Trophoblast cell (in vitro differentiated cells and primary cell): ENCODE data around the gene TEK.

ENCODE experiments used
- DNase-seq, 2 donors: peaks; one replicate each; pipeline ENCODE4 v3.0.0-alpha.2; 2016
- H2AFZ ChIP-seq: 2 replicates; pipeline ENCODE4 v1.6.1; 2013; ENCODE audit warnings: low read length, moderate library complexity, mild to moderate bottlenecking; ENCODE audit not compliant: insufficient read depth, poor library complexity
- H2AK5ac ChIP-seq: 2 replicates; pipeline ENCODE4 v1.6.1; 2013; ENCODE audit warnings: mild to moderate bottlenecking, low read length
- H2BK120ac ChIP-seq: 2 replicates; pipeline ENCODE4 v1.6.1; 2013; ENCODE audit warnings: low read length, mild to moderate bottlenecking, moderate library complexity; ENCODE audit not compliant: insufficient read depth, poor library complexity
- H2BK12ac ChIP-seq: 2 replicates; pipeline ENCODE4 v1.6.1; 2013; ENCODE audit warnings: mild to moderate bottlenecking, low read length, moderate library complexity
- H2BK5ac ChIP-seq: 2 replicates; pipeline ENCODE4 v1.6.1; 2013; ENCODE audit warnings: low read length, low read depth, moderate library complexity, mild to moderate bottlenecking; ENCODE audit not compliant: poor library complexity
- H3K14ac ChIP-seq: 2 replicates; pipeline ENCODE4 v1.6.1; 2013; ENCODE audit warnings: mild to moderate bottlenecking, low read length
- H3K18ac ChIP-seq: 2 replicates; pipeline ENCODE4 v1.6.1; 2013; ENCODE audit warnings: mild to moderate bottlenecking, low read length
- H3K23ac ChIP-seq: 2 replicates; pipeline ENCODE4 v1.6.1; 2013; ENCODE audit warnings: low read length
- H3K27ac ChIP-seq: 2 replicates; pipeline ENCODE4 v1.5.1; 2013; ENCODE audit warnings: low read depth, mild to moderate bottlenecking, inconsistent platforms, low read length, moderate library complexity
- H3K27me3 ChIP-seq: 2 replicates; pipeline ENCODE4 v1.6.1; 2013; ENCODE audit warnings: inconsistent platforms, mild to moderate bottlenecking, low read length, moderate library complexity; ENCODE audit not compliant: insufficient read depth
- H3K36me3 ChIP-seq, 2 experiments: 1 replicate in 1 of 2; 2 replicates in 1 of 2; pipeline ENCODE4 v1.6.1; 2013; ENCODE audit warnings: low read length in 2 of 2, mild to moderate bottlenecking in 2 of 2, moderate library complexity in 1 of 2; ENCODE audit not compliant: insufficient read depth in 2 of 2, control insufficient read depth in 1 of 2
- H3K4ac ChIP-seq: 2 replicates; pipeline ENCODE4 v1.6.1; 2013; ENCODE audit warnings: low read depth, mild to moderate bottlenecking, low read length, moderate library complexity
- H3K4me1 ChIP-seq, 2 experiments: 1 replicate in 1 of 2; 2 replicates in 1 of 2; pipeline ENCODE4 v1.6.1; 2013; ENCODE audit warnings: low read length in 2 of 2, mild to moderate bottlenecking in 2 of 2, moderate library complexity in 1 of 2; ENCODE audit not compliant: insufficient read depth in 2 of 2, control insufficient read depth in 1 of 2
- H3K4me2 ChIP-seq: 2 replicates; pipeline ENCODE4 v1.6.1; 2013; ENCODE audit warnings: inconsistent platforms, mild to moderate bottlenecking, low read length, moderate library complexity
- H3K4me3 ChIP-seq: 2 replicates; pipeline ENCODE4 v1.5.1; 2013; ENCODE audit warnings: mild to moderate bottlenecking, low read depth, low read length, inconsistent platforms
- H3K79me1 ChIP-seq: one replicate; pipeline ENCODE4 v1.6.1; 2013; ENCODE audit warnings: low read length
- H3K79me2 ChIP-seq: 2 replicates; pipeline ENCODE4 v1.6.1; 2013; ENCODE audit warnings: low read length, mild to moderate bottlenecking; ENCODE audit not compliant: control insufficient read depth, insufficient read depth, poor library complexity
- H3K9ac ChIP-seq: 2 replicates; pipeline ENCODE4 v1.6.1; 2013; ENCODE audit warnings: mild to moderate bottlenecking, low read length
- H3K9me3 ChIP-seq: 2 replicates; pipeline ENCODE4 v1.6.1; 2013; ENCODE audit warnings: low read depth, mild to moderate bottlenecking, control low read depth, inconsistent platforms, low read length; ENCODE audit not compliant: insufficient read depth
- H4K12ac ChIP-seq: 2 replicates; pipeline ENCODE4 v1.6.1; 2013; ENCODE audit warnings: low read depth, mild to moderate bottlenecking, low read length, moderate library complexity
- H4K8ac ChIP-seq: 2 replicates; pipeline ENCODE4 v1.6.1; 2013; ENCODE audit warnings: low read depth, mild to moderate bottlenecking, low read length, moderate library complexity
- H4K91ac ChIP-seq: one replicate; pipeline ENCODE4 v1.6.1; 2013; ENCODE audit warnings: low read depth, mild to moderate bottlenecking, low read length, moderate library complexity
- WGBS: extraction: QIAGEN DNeasy Blood & Tissue Kit; methylation state at CpG from one replicate; pipeline ENCODE4 v1.1.7; 2013; ENCODE audit warnings: missing lambda C conversion rate; ENCODE audit not compliant: insufficient read length, insufficient coverage; ENCODE audit errors: extremely low coverage; 5-methylcytosine and 5-hydroxymethylcytosine counted together

Gene TEK

DNA sequence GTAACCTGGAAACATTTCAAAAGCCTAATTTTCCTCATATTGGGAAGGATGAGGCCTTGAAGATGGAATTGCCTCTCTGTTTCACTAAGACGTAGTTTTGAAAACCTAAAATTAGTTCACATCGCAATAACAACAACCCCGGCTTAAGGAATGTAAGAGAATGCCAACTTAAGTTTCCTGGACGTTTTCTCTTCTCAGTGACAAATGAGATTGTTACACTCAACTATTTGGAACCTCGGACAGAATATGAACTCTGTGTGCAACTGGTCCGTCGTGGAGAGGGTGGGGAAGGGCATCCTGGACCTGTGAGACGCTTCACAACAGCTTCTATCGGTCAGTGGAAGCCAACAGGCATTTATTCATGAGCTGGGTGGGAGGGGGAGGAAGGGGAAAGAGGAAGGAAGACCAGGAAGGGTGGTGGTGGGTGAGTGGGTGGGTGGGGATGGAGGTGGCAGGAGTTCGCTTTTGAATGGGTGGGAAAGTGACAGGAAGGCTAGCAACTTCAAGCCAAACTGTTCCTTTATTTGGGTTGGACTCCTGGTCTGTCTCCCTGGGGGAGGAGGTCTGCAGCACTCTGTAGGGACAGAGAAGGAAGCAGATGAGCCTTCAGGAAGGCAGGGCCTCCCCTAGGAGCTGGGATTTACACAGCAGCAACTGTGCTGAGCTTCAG is 83.4 kb downstream of the TEK start:
- H3K9ac ChIP-seq = no peak overlapping the region
- no peaks in the 10 kb centered on the region for H3K4me1 ChIP-seq
- H2BK120ac ChIP-seq = no peak overlapping the region
- H3K27ac ChIP-seq = no peak overlapping the region
- H3K23ac ChIP-seq = no peak overlapping the region
- no peak overlapping the region for H3K4me2 ChIP-seq
- H3K79me1 ChIP-seq = no peaks in the 10 kb centered on the region
- no peak overlapping the region for H3K14ac ChIP-seq
- no peak overlapping the region for H2BK12ac ChIP-seq
- H3K27me3 ChIP-seq = no peaks in the 10 kb centered on the region
- no peak overlapping the region for H3K4ac ChIP-seq
- no peak for DNase-seq
- H4K12ac ChIP-seq = no peak overlapping the region
- H3K79me2 ChIP-seq = no peaks in the 10 kb centered on the region
- no peak overlapping the region for H3K18ac ChIP-seq
- H4K91ac ChIP-seq = no peak overlapping the region
- H2BK5ac ChIP-seq = no peak overlapping the region
- no peak overlapping the region for H2AFZ ChIP-seq
- H4K8ac ChIP-seq = no peak overlapping the region
- no peaks in the 10 kb centered on the region for H3K36me3 ChIP-seq
- H3K9me3 ChIP-seq = no peaks in the 10 kb centered on the region
- no CpG with 5 or more reads among the region's 10 CpGs for WGBS
- no peak overlapping the region for H2AK5ac ChIP-seq
- H3K4me3 ChIP-seq = no peak overlapping the region

DNA sequence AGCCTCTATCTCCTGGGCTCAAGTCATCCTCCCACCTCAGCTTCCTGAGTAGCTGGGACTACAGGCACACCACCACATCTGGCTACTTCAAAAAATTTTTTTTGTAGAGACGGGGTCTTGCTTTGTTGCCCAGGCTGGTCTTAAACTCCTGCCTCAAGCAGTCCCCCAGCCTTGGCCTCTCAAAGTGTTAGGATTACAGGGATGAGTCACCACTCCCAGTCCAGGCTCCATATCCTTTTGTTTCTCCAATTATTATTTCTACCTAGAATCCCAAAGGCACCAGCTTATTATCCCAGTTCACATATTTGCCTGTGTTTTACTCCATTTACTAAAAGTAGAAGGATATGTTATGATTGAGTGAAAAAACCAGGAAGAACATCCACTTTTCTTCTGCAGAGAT is 84.9 kb downstream of the TEK start:
- Histone ChIP-seq H4K12ac (no peak overlapping the region), H3K36me3 (no peaks in the 10 kb centered on the region), H3K79me2 (no peaks in the 10 kb centered on the region), H2AFZ (no peak overlapping the region), H3K79me1 (no peaks in the 10 kb centered on the region), H4K91ac (no peak overlapping the region), H3K4ac (no peak overlapping the region), H3K4me1 (no peaks in the 10 kb centered on the region), H3K23ac (no peak overlapping the region), H2AK5ac (no peak overlapping the region), H2BK12ac (no peak overlapping the region), H3K27me3 (no peaks in the 10 kb centered on the region), H3K9ac (no peak overlapping the region), H3K14ac (no peak overlapping the region), H2BK5ac (no peak overlapping the region), H4K8ac (no peak overlapping the region), H3K9me3 (no peaks in the 10 kb centered on the region), H3K27ac (no peak overlapping the region), H3K4me3 (no peak overlapping the region), H3K18ac (no peak overlapping the region), H3K4me2 (no peak overlapping the region), H2BK120ac (no peak overlapping the region)
- no peak for DNase-seq
- WGBS = no CpG with 5 or more reads among the region's 1 CpG

DNA sequence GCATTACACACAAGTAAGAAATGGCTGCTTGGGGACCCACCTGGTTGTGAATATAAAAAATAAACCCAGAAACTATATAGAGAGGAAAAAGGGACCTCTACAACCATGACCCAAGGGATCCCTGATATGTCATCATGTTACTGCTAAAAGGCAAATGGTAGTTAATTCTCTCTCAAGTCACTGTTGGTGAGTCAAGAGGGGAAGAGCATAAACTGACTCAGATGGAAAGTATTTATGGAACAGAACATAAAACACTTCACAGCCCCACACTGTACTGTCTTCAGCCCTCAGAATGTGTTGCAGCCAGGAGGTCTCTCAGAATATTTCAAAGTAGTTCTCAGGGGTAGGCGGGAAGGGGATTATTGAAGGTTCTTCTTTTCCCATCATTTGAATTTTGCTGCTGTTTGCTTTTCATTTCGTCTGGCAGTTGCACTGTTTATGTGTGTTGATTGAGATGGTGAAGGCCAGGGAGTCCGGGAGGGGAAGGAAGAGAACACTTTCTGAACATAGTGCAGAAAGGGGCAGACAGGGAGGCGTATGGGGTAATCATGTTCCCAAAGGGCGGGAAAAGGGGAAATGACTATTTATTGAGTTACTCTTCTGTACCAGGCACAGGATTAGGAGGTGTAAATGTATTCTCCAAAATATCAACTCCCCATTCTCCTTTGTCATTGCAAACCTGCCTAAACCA is 85.5 kb downstream of the TEK start:
- peak in 1 of 2 donors; percentile 38 for DNase-seq
- H3K4me1 ChIP-seq = no peaks in the 10 kb centered on the region

DNA sequence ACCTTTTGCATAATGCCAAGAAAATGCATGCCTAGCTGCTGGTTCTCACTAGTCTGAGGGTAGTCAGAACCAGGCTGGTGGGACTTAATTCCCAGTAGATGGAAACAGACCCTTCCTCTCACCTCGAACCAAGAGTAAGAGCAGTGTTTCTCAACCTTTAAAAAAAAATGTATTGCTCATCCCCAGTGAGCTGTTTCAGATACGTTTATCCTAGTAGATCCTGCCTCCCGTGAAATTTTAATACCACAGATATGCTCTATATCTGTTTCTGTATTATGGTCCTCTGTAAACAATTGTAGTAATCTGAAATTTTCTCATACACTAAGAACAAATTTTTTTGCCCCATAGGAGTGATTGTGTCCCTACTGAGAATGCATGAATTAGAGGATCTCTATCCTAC is 86.2 kb downstream of the TEK start:
- Histone ChIP-seq H3K9me3 (no peaks in the 10 kb centered on the region), H2AK5ac (no peak overlapping the region)

More for the DNA sequence above, 85.5 kb downstream of the TEK start:
- H3K79me1 ChIP-seq = no peaks in the 10 kb centered on the region
- no peak overlapping the region for H2BK120ac ChIP-seq
- no peaks in the 10 kb centered on the region for H3K27me3 ChIP-seq
- H3K14ac ChIP-seq = no peak overlapping the region
- no peak overlapping the region for H2AFZ ChIP-seq
- H4K8ac ChIP-seq = no peak overlapping the region
- no peak overlapping the region for H4K12ac ChIP-seq
- no peak overlapping the region for H3K23ac ChIP-seq
- no peak overlapping the region for H2BK12ac ChIP-seq
- H3K79me2 ChIP-seq = no peaks in the 10 kb centered on the region
- no peak overlapping the region for H3K4me2 ChIP-seq
- no peaks in the 10 kb centered on the region for H3K9me3 ChIP-seq
- H3K27ac ChIP-seq = no peak overlapping the region
- no peak overlapping the region for H4K91ac ChIP-seq
- H3K4ac ChIP-seq = no peak overlapping the region
- H3K9ac ChIP-seq = no peak overlapping the region
- no peak overlapping the region for H3K4me3 ChIP-seq
- no CpG with 5 or more reads among the region's 5 CpGs for WGBS
- no peak overlapping the region for H2AK5ac ChIP-seq
- no peak overlapping the region for H2BK5ac ChIP-seq
- no peak overlapping the region for H3K18ac ChIP-seq
- H3K36me3 ChIP-seq = no peaks in the 10 kb centered on the region

More for the DNA sequence above, 86.2 kb downstream of the TEK start:
- no peak overlapping the region for H2BK120ac ChIP-seq
- H2BK12ac ChIP-seq = no peak overlapping the region
- H4K12ac ChIP-seq = no peak overlapping the region
- H2BK5ac ChIP-seq = no peak overlapping the region
- no peaks in the 10 kb centered on the region for H3K36me3 ChIP-seq
- H3K27me3 ChIP-seq = no peaks in the 10 kb centered on the region
- H4K8ac ChIP-seq = no peak overlapping the region
- H3K79me1 ChIP-seq = no peaks in the 10 kb centered on the region
- H3K79me2 ChIP-seq = no peaks in the 10 kb centered on the region
- H3K4me3 ChIP-seq = no peak overlapping the region
- no peak overlapping the region for H3K4me2 ChIP-seq
- no peak overlapping the region for H3K9ac ChIP-seq
- H3K18ac ChIP-seq = no peak overlapping the region
- no peak for DNase-seq
- no peak overlapping the region for H4K91ac ChIP-seq
- no peak overlapping the region for H3K14ac ChIP-seq
- H3K27ac ChIP-seq = no peak overlapping the region
- H3K23ac ChIP-seq = no peak overlapping the region
- no CpG with 5 or more reads among the region's 3 CpGs for WGBS
- no peak overlapping the region for H2AFZ ChIP-seq
- H3K4ac ChIP-seq = no peak overlapping the region
- no peaks in the 10 kb centered on the region for H3K4me1 ChIP-seq
